ENCODE results near the gene CEP350.
"Not testable (repeated sequence)": the region's sequence is repeated elsewhere in the genome, so short reads cannot be mapped to it uniquely, and the experiment has no call there.

CEP350 gene

GRCh38 chr1:180119837-180120236 is 165.2 kb downstream of the CEP350 start:
- DNase-seq (ENCODE audit: low read depth), result no peak

GRCh38 chr1:180123463-180123936 is 168.9 kb downstream of the CEP350 start:
- peak; percentile 26 for DNase-seq (ENCODE audit: low read depth)

- DNase-seq (ENCODE audit: low read depth), result no peak
These were observed 176.0 kb downstream of the CEP350 start for GRCh38 chr1:180130651-180131050.

- DNase-seq (ENCODE audit: low read depth), result peak; percentile 81
These were observed 176.9 kb downstream of the CEP350 start for GRCh38 chr1:180131510-180131909.

- no peak for DNase-seq (ENCODE audit: low read depth)
These were observed 178.6 kb downstream of the CEP350 start for GRCh38 chr1:180133193-180133592.

- DNase-seq (ENCODE audit: low read depth), result not testable (repeated sequence)
These were observed 179.1 kb downstream of the CEP350 start for GRCh38 chr1:180133688-180134087.

- no peak for DNase-seq (ENCODE audit: low read depth)
These were observed 180.9 kb downstream of the CEP350 start for GRCh38 chr1:180135535-180135934.

GRCh38 chr1:180136331-180136967 is 181.8 kb downstream of the CEP350 start:
- DNase-seq (ENCODE audit: low read depth), result no peak

- no peak for DNase-seq (ENCODE audit: low read depth)
These were observed 182.4 kb downstream of the CEP350 start for GRCh38 chr1:180136968-180137356.

GRCh38 chr1:180137776-180138175 is 183.2 kb downstream of the CEP350 start:
- DNase-seq (ENCODE audit: low read depth), result no peak

GRCh38 chr1:180141381-180141934 is 186.8 kb downstream of the CEP350 start:
- DNase-seq (ENCODE audit: low read depth), result no peak

GRCh38 chr1:180143359-180143758 is 188.7 kb downstream of the CEP350 start:
- DNase-seq (ENCODE audit: low read depth), result no peak

GRCh38 chr1:180144659-180145357 is 190.2 kb downstream of the CEP350 start:
- no peak for DNase-seq (ENCODE audit: low read depth)

- DNase-seq (ENCODE audit: low read depth), result no peak
These were observed 190.8 kb downstream of the CEP350 start for GRCh38 chr1:180145446-180145845.

- no peak for DNase-seq (ENCODE audit: low read depth)
These were observed 196.4 kb downstream of the CEP350 start for GRCh38 chr1:180150982-180151381.

GRCh38 chr1:180151508-180151907 is 196.9 kb downstream of the CEP350 start:
- DNase-seq (ENCODE audit: low read depth), result peak; percentile 62

GRCh38 chr1:180152588-180152987 is 198.0 kb downstream of the CEP350 start:
- no peak for DNase-seq (ENCODE audit: low read depth)

- no peak for DNase-seq (ENCODE audit: low read depth)
These were observed 198.4 kb downstream of the CEP350 start for GRCh38 chr1:180153032-180153431.

GRCh38 chr1:180154003-180154324 is 199.4 kb downstream of the CEP350 start:
- DNase-seq (ENCODE audit: low read depth), result no peak

GRCh38 chr1:180154325-180155181 is 199.9 kb downstream of the CEP350 start, which contains the start of gene QSOX1:
TSS of gene QSOX1 (plus strand) at chr1:180154869. CDS start at chr1:180154908, 39 bp downstream.
- DNase-seq (ENCODE audit: low read depth), result peak; percentile 76

- no peak for DNase-seq (ENCODE audit: low read depth)
These were observed 200.6 kb downstream of the CEP350 start for GRCh38 chr1:180155182-180155682.

GRCh38 chr1:180156201-180156600 is 201.6 kb downstream of the CEP350 start:
- no peak for DNase-seq (ENCODE audit: low read depth)

All from stromal cell of bone marrow (primary cell).